Globus pallidus (tissue), 1 donor: ENCODE measurements around the gene LEMD2.

Source experiments
- DNase-seq: peaks from one replicate; pipeline ENCODE4 v3.0.0-alpha.2; 2015; ENCODE audit warnings: low spot score

The LEMD2 gene

GRCh38 chr6:33819021-33819420 lies 30.1 kb upstream of the LEMD2 start:
- no peak for DNase-seq

DNA sequence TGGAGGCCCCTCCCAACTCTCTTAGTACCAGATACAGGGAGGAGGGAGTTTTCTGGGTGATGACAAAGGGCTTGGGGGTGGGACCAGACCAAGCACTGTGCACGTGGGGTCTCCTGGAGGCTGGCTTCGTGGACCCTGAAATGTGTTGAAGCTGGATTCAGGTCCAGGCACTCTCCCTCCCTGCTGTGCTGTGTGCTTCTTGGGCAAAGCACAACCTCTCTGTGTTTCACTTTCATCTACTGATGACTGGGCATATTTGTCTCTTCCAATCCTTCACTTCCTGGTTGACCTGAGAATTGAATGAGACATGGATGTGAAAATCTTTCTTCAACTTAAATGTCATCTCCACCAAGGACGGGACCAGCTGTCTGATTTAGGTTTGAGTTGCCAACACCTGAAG lies 29.4 kb upstream of the LEMD2 start:
- DNase-seq: no peak

DNA sequence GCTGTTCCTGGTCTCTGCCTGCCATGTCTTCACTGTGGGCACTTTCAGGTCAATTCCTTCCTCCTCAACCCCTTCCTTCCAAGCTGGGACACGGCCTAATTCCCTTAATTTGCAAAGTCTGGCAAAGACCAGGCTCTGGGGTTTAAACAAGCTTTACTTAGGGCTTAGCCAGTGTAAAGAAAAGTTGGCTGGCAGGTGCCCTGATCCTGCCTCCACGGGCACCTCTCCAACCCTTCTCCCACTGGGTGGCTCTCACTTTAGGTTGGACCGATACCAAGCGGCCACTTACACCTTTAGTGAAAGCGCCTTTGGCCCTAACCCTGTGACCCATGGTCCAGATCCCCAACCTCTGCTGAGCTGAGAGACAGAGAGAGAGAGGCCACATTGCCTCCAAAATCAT lies 28.6 kb upstream of the LEMD2 start:
- DNase-seq: no peak

DNA sequence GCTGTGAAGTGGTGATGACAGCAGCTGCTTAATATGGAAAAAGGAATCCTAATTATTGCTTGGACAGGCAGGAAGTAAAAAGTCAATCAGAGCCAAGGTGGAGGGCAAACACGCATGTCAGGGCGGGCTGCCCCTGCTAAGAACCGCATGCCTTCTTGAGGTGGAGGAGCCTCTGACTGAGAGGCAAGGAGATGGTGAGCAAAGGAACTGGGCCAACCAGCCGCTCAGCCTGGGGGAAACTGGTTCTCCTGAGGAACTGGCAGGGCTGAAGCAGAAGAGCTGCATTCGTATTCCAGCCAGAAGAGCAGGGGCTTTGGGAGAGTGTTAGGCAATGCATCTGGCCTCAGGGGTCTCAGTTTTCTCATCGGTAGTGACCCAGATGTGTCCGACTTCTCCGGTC lies 28.0 kb upstream of the LEMD2 start:
- no peak for DNase-seq

DNA sequence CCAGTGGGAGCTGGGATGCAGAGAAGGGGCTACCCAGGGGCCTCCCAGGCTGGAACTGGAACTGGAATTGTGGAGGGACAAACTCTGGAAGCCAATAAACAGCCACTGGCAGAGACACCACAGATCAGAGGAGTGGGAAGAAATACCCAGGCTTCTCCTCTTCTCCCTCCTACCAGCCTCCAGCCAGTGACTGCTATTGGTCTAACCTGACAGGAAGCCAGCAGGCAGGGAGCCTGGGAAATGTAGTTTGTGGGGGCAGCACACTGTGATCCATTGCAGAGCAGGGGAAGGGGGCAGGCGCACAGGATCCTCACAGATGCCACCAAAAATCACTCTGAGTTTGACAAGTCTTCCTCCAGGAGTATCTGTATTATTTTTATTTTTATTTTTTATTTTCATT lies 26.9 kb upstream of the LEMD2 start:
- DNase-seq: no peak

DNA sequence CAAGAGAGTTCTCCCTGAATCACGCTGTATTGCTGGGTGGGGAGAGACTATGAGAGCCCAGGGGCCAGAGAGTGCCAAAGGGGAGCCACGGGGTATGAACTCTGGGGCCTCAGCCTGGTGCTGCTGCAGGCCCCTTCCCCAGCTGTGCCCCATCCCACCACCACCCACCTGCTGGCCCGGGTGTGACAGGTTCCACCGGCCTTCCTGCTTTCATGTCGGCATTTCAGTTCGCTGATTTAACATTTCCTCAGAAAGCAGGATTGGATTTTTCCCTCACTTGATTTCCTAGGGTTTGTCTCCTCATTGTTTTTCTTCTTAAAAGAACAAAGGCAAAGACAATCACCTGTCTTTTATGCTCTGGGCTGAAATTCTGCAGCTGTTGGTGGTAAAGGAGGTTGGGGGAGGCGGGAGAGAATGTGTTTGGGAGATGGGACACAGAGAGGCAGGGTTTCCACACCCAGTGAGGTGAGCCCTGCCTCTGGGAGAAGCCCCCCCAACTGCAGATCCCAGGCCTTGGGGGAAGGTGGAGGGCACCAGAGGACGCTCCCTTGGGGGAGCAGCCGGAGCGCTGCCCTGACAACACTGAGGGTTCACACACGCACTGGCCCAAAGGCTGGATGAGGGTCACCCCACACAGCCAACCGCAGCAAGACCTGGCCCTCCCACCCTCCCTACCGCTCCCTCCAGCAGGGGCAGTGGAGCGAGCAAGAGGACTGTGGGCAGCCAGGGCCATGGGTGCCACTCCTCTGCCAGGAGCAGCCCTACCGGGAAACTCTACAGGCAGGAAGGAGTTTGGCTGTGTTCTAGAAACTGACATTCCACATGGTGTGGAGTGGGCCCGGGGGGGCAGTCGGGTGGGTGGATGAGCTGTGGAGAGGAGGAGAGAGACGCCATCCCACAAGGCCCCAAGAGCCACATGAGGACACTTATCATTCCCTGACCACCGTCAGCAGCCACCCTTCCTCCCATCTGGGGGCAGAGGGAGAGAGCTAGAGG lies 25.4 kb upstream of the LEMD2 start:
- no peak for DNase-seq

DNA sequence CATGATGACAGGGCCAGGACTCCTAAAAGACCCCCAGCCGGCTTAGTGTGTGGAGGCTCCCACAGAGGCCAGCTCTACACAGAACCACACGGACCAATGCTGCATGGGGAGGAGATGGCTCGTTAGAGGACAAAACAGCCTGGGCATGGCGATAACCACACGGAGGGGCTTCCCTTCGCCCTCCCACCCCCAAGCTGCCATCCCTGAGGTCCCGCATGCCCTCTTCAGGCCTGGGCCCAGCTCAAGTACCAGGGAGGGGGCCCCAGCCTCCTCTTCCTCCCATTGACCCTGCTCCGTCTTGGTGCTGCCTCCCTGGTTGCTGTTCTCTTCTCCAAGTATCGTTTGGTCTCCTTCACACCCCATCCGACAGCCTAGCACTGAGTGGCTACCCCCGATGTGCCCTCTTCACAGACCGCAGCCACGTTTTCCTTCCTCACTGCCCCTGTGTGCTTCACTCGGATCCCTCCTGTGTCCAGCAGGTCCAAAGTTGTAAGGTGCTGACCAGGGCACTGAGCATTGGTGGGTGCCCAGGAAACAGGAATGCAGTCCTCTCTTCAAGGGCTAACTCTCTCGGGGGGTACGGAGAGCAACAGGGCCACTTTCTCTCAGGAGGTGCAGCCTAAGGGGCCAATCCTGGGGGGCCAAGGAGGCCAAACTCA lies 24.4 kb upstream of the LEMD2 start:
- no peak for DNase-seq

GRCh38 chr6:33812669-33813068 lies 23.7 kb upstream of the LEMD2 start:
- no peak for DNase-seq

GRCh38 chr6:33809594-33809993 lies 20.7 kb upstream of the LEMD2 start:
- no peak for DNase-seq

GRCh38 chr6:33808641-33809180 lies 19.8 kb upstream of the LEMD2 start:
- no peak for DNase-seq

DNA sequence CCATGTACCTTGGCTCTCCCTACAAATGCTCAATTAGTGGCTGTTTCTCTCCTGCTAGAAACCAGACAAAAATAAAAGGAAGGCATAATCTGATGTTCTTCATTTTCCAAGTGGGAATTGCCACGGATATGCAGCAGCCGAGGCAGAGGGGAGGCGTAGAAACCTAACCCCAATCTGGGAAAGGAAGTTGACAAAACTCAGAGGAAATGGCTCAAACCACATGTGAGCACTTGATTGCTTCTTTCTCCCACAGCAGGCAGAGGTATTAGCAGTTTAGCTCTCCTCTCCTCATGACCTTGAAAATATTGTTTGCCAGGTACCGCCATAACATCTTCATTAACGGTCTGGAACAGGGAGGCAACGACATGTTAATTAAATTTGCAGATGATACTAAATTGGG lies 18.7 kb upstream of the LEMD2 start:
- no peak for DNase-seq

- DNase-seq: no peak
These were observed 17.9 kb upstream of the LEMD2 start for GRCh38 chr6:33806841-33807240.

DNA sequence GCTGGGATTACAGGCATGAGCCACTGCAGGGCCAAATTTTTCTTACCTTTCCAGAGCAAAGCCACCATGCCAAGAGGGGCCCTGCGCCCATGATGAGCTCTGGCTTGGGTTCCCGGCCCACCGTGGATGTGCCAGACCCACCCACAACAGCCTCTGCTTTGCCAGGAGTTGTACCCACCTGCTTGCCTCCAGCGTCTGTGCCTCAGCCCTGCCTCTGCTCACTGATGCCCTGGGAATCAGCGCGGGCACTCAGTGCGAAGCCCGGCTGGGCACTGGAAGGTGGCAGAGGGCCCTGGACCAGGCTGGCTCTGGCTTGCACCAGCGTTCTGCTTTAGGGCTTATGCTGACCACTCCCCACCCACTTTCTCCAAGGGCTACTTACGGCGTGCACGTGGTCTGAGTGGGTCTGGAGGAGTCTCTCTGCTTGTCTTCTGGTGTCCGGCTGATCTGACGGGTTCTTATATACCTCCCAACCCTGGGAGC lies 14.7 kb upstream of the LEMD2 start, which contains the start of gene MLN:
Gene MLN, minus strand, starts transcription at position 433 of the 483 bp plus-strand sequence. CDS start 2,840 bp downstream, outside the sequence.
- no peak for DNase-seq

GRCh38 chr6:33802186-33802958 lies 13.4 kb upstream of the LEMD2 start:
- DNase-seq: no peak

DNA sequence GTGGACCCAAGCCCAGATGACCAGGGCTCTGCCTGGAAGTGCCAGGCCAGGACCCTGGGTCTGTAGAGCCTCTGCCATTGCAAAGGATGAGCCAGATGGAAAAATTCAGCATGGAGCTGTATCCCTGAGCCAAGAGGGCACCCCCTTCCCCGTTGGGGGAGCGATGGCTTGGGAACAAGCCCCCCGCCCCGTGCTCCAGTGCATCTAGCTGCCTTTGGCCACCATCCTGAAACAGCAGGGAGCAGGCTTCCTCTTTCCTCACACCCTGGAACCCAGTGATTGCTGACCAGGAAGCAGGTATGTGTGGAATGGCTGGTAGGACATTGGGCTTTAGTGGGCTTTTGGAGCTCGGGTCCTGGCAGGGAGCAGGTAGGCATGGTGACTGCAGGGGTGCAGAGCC lies 12.7 kb upstream of the LEMD2 start:
- no peak for DNase-seq

- DNase-seq: no peak
These were observed 11.5 kb upstream of the LEMD2 start for GRCh38 chr6:33800248-33800969.

GRCh38 chr6:33799454-33800113 lies 10.7 kb upstream of the LEMD2 start:
- no peak for DNase-seq

GRCh38 chr6:33798343-33798848 lies 9.5 kb upstream of the LEMD2 start:
- DNase-seq: no peak

DNA sequence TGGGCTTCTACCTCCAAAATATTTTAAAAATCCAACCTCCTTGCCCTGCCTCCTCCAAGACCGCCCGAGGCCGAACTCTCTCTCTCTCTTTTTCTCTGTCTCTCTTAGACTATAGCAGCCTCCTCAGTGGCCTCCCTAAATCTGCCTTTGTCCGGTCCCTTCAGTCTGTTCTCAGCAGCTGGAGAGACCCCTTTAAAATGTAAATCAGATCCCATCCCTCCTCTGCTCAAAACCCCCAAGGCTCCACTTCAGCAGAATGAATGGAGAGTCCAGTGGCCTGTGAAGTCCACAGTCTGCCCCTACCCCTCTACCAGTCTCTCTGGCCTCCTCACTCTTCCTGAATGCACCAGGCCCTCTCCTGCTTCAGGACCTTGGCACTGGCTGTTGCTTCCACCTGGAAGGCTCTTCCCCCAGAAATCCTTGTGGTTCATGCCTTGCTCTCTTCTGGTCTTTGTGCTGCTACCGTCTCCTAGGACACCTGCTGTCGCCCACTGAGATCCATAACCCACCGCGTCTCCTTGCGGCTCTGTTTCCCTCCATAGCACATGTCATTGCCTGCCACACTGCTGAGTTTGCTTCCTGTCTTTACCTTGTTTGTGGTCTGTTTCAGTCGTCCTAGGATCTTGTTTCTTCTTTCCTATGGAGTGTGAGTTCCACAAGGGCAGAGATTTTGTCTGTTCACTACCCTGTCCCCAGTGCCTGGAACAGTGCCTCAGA lies 8.9 kb upstream of the LEMD2 start:
- DNase-seq: no peak
